MG63 (cell line): ENCODE data around the gene RRP15. TPM values are rescaled to one million over a fixed set of nuclear protein-coding genes. Genes with fewer than 3 reads are reported as not detected.

Experiments
- DNase-seq: peaks from one replicate; pipeline ENCODE4 v3.0.0-alpha.2; 2020
- H3K27me3 ChIP-seq: fragments of 250-450 bp; sonication (Bioruptor Pico); 2 replicates; pipeline ENCODE4 v1.5.1; 2020; ENCODE audit warnings: mild to moderate bottlenecking, moderate library complexity
- H3K36me3 ChIP-seq: fragments of 250-450 bp; sonication (Bioruptor Pico); 2 replicates; pipeline ENCODE4 v1.5.1; 2020; ENCODE audit warnings: mild to moderate bottlenecking, moderate library complexity
- H3K4me3 ChIP-seq: fragments of 250-450 bp; sonication (Bioruptor Pico); 2 replicates; pipeline ENCODE4 v1.5.1; 2020; ENCODE audit warnings: mild to moderate bottlenecking, moderate library complexity
- H3K9me3 ChIP-seq: fragments of 250-450 bp; sonication (Bioruptor Pico); 2 replicates; pipeline ENCODE4 v1.5.1; 2020; ENCODE audit warnings: mild to moderate bottlenecking, moderate library complexity
- total RNA-seq: library from RNA; depleted of rRNA; stranded (reverse); fragments of >200 nt; shearing (Covaris generic); gene quantifications from 2 replicates; pipeline ENCODE4 v1.2.3, GENCODE V29; 2014; ENCODE audit warnings: low replicate concordance

The RRP15 gene
- total RNA-seq, 1 experiment from 2014 or later, result 5.4 TPM

GRCh38 chr1:218275823-218276222, 9.3 kb upstream of the RRP15 start:
- Histone ChIP-seq H3K9me3 (no peaks in the 10 kb centered on the region; the same call in 1 of the 2 replicates), H3K36me3 (no peaks in the 10 kb centered on the region), H3K4me3 (no peak overlapping the region), H3K27me3 (no peaks in the 10 kb centered on the region)
- no peak for DNase-seq

GRCh38 chr1:218281285-218281684, 3.8 kb upstream of the RRP15 start:
- Histone ChIP-seq H3K9me3 (peaks cover 6% of the 10 kb centered on the region), H3K27me3 (no peaks in the 10 kb centered on the region), H3K36me3 (no peaks in the 10 kb centered on the region), H3K4me3 (no peak overlapping the region)
- DNase-seq, result no peak

- peaks cover 6% of the 10 kb centered on the region for H3K9me3 ChIP-seq
- peak; percentile 14 for DNase-seq
These were observed 646 bp upstream of the RRP15 start for GRCh38 chr1:218284377-218284916.

DNA sequence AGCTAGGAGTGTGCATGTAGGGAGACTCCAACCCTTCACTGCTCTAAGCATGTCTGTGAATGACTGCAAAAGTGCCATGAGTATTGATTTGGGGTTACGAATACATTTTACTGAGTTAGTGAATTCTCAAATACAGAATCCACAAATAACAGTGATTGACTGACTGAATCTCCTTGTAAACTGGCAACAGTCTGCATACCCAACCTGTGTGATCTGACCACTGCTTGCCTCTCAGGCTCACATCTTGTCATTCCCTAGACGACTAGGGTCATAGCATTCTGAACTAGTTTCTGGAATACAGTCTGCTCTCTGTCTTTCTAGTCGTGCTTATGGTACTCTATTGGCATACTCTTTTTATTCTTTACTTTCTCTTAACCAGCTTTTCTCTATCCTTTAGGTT, 7.4 kb downstream of the RRP15 start:
- no peak overlapping the region for H3K4me3 ChIP-seq
- peaks cover 21% of the 10 kb centered on the region for H3K36me3 ChIP-seq
- H3K27me3 ChIP-seq, result no peaks in the 10 kb centered on the region
- DNase-seq, result no peak
- no peaks in the 10 kb centered on the region for H3K9me3 ChIP-seq

More at GRCh38 chr1:218284377-218284916, 646 bp upstream of the RRP15 start:
- Histone ChIP-seq H3K27me3 (no peaks in the 10 kb centered on the region), H3K4me3 (peak overlapping the region; percentile 93), H3K36me3 (peaks cover 7% of the 10 kb centered on the region)

DNA sequence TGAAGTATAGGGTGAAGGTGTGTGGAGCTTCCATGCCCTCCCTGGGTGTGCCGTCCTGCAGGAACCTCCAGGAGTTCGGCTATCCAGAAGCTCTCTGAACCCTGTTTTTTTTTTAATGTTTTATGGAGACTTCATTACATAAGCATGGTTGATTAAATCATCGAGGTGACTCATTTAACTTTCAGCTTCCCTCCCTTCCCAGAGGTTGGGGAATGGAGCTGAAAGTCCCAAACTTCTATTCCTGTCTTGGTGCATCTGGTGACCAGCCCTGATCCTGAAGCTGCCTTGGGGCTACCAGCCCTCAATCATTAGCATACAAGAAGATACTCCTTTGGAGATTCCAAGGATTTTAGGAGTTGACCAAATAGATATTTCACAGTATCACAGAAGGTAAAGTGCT, 9.5 kb downstream of the RRP15 start:
- Histone ChIP-seq H3K9me3 (no peaks in the 10 kb centered on the region), H3K4me3 (no peak overlapping the region), H3K27me3 (no peaks in the 10 kb centered on the region), H3K36me3 (peaks cover 19% of the 10 kb centered on the region)
- no peak for DNase-seq

GRCh38 chr1:218296162-218296561, 11.1 kb downstream of the RRP15 start:
- peaks cover 14% of the 10 kb centered on the region for H3K36me3 ChIP-seq
- DNase-seq, result no peak
- no peaks in the 10 kb centered on the region for H3K27me3 ChIP-seq
- H3K4me3 ChIP-seq, result no peak overlapping the region
- no peaks in the 10 kb centered on the region for H3K9me3 ChIP-seq

DNA sequence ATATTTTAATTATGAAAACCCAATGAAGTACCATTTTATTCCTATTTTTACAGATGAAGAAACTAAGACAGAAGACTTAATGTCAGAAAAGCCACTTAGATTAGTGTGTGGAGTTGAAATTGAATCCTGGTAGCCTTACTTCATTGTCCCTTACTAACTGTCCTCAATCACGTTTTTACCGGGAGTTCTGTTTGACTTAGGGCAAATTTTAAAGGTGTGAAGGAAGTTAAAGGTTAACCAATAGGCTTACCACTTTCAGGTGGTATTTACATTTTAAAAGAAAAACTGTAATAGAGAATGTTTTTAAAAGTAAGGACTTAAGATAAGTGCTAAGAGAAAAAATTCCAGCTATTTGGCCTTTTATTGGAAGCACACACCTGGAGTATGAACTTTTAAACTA, 12.4 kb downstream of the RRP15 start:
- peaks cover 19% of the 10 kb centered on the region for H3K36me3 ChIP-seq
- DNase-seq, result no peak
- no peaks in the 10 kb centered on the region for H3K27me3 ChIP-seq
- no peaks in the 10 kb centered on the region for H3K9me3 ChIP-seq
- no peak overlapping the region for H3K4me3 ChIP-seq

DNA sequence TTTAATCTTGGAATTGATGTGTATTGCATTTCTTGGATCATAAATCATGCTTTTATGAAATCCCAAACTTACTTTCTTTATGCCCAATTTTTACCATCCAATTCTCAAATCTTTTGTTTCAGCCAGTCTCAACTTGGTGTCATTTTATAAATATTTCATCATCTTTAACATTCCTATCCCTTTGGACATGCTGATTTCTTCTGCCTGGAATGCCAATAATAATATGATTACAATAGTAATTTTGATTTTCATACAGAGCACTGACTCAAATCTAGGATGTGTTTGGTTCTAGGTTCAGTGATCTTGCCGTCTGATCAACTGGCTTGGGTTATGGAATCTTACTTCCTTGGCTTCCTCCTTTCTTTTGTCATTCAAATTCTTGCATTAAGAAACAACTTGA, 12.8 kb downstream of the RRP15 start:
- Histone ChIP-seq H3K36me3 (peaks cover 23% of the 10 kb centered on the region), H3K9me3 (no peaks in the 10 kb centered on the region), H3K4me3 (no peak overlapping the region), H3K27me3 (no peaks in the 10 kb centered on the region)
- DNase-seq, result no peak

- H3K4me3 ChIP-seq, result no peak overlapping the region
- H3K36me3 ChIP-seq, result peaks cover 27% of the 10 kb centered on the region
- H3K9me3 ChIP-seq, result no peaks in the 10 kb centered on the region
- H3K27me3 ChIP-seq, result no peaks in the 10 kb centered on the region
- DNase-seq, result no peak
These were observed 13.3 kb downstream of the RRP15 start for GRCh38 chr1:218298398-218298797.

GRCh38 chr1:218299416-218299815, 14.3 kb downstream of the RRP15 start:
- H3K9me3 ChIP-seq, result no peaks in the 10 kb centered on the region
- no peaks in the 10 kb centered on the region for H3K27me3 ChIP-seq
- peaks cover 22% of the 10 kb centered on the region for H3K36me3 ChIP-seq
- DNase-seq, result no peak
- H3K4me3 ChIP-seq, result no peak overlapping the region

GRCh38 chr1:218301217-218301616, 16.1 kb downstream of the RRP15 start:
- no peaks in the 10 kb centered on the region for H3K27me3 ChIP-seq
- no peaks in the 10 kb centered on the region for H3K9me3 ChIP-seq
- no peak overlapping the region for H3K4me3 ChIP-seq
- no peak for DNase-seq
- peaks cover 31% of the 10 kb centered on the region for H3K36me3 ChIP-seq

- no peaks in the 10 kb centered on the region for H3K27me3 ChIP-seq
- peaks cover 30% of the 10 kb centered on the region for H3K36me3 ChIP-seq
- H3K9me3 ChIP-seq, result no peaks in the 10 kb centered on the region
- H3K4me3 ChIP-seq, result no peak overlapping the region
- no peak for DNase-seq
These were observed 17.1 kb downstream of the RRP15 start for GRCh38 chr1:218302155-218302554.

- Histone ChIP-seq H3K4me3 (no peak overlapping the region), H3K27me3 (no peaks in the 10 kb centered on the region), H3K36me3 (peaks cover 36% of the 10 kb centered on the region), H3K9me3 (no peaks in the 10 kb centered on the region)
- DNase-seq, result no peak
These were observed 18.2 kb downstream of the RRP15 start for GRCh38 chr1:218303176-218303879.

- Histone ChIP-seq H3K9me3 (no peaks in the 10 kb centered on the region), H3K27me3 (no peaks in the 10 kb centered on the region), H3K36me3 (peaks cover 44% of the 10 kb centered on the region), H3K4me3 (no peak overlapping the region)
- DNase-seq, result peak; percentile 60
These were observed 19.4 kb downstream of the RRP15 start for GRCh38 chr1:218304281-218305039.

DNA sequence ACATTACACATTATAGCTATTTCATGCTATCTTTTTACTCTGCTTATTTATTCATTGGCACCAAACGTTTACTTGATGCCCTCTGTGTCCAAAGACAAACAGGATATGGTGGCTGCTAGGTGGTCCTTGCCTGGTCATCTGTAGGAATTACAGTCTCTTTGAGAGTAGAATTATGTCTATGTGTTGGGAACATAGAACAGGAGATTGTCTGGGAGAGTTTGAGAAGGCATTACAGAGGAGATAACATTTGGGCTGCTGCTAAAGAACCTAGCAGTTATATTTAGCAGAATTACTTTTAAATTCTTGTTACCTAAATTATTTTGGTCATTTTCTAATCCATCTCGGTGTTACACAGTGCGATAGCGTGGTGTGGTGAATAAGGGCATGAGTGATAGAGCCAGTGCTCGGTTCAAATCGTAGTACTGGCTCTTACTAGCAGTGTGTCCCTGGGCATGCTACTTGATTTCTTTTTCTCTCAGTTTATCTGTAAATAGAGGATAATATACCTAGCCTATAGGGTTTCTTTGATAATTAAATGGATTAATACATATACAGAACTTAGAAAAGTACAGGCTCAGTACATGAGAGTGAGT, 20.5 kb downstream of the RRP15 start:
- no peak overlapping the region for H3K4me3 ChIP-seq
- H3K9me3 ChIP-seq, result no peaks in the 10 kb centered on the region
- peaks cover 53% of the 10 kb centered on the region for H3K36me3 ChIP-seq
- no peak for DNase-seq
- H3K27me3 ChIP-seq, result no peaks in the 10 kb centered on the region

GRCh38 chr1:218312509-218312908, 27.4 kb downstream of the RRP15 start:
- no peaks in the 10 kb centered on the region for H3K9me3 ChIP-seq
- peaks cover 30% of the 10 kb centered on the region for H3K36me3 ChIP-seq
- no peak overlapping the region for H3K4me3 ChIP-seq
- DNase-seq, result no peak
- H3K27me3 ChIP-seq, result no peaks in the 10 kb centered on the region

GRCh38 chr1:218314316-218314715, 29.2 kb downstream of the RRP15 start:
- no peak for DNase-seq
- Histone ChIP-seq H3K4me3 (no peak overlapping the region), H3K27me3 (no peaks in the 10 kb centered on the region), H3K9me3 (no peaks in the 10 kb centered on the region), H3K36me3 (peaks cover 27% of the 10 kb centered on the region)
